CD14-positive monocyte (primary cell): ENCODE results near the gene LRP1. TPM values are rescaled to one million over a fixed set of nuclear protein-coding genes. Genes with fewer than 3 reads are reported as not detected.
A peak's percentile ranks its signal among the peaks of the same experiment; 100 is the strongest.

Experiments
- DNase-seq, 3 donors: peaks; one replicate each; pipeline ENCODE4 v3.0.0-alpha.2; 2011 to 2022
- H2AFZ ChIP-seq: 2 replicates; pipeline ENCODE4 v1.6.0; 2012; ENCODE audit warnings: mild to moderate bottlenecking, low read depth, low read length, inconsistent platforms; ENCODE audit not compliant: insufficient read depth, poor library complexity, severe bottlenecking
- H3K27ac ChIP-seq, 2 donors: 1 replicate in 1 of 2; 2 replicates in 1 of 2; pipeline ENCODE4 v1.5.1; 2012 to 2013; ENCODE audit warnings: low read length in 2 of 2, control low read depth in 1 of 2, inconsistent platforms in 1 of 2, low read depth in 1 of 2, mild to moderate bottlenecking in 1 of 2
- H3K27me3 ChIP-seq, 2 donors: one replicate each; pipeline versions ENCODE4 v1.6.0 to v1.6.1; 2011 to 2013; ENCODE audit warnings: low read length in 2 of 2; ENCODE audit not compliant: control insufficient read depth in 2 of 2, insufficient read depth in 2 of 2
- H3K36me3 ChIP-seq, 2 donors: replicated peaks in 1 of 2; 1 replicate in 1 of 2; 2 replicates in 1 of 2; pipeline versions ENCODE4 v1.5.1 to v1.6.1; 2012 to 2013; ENCODE audit warnings: low read length in 2 of 2, control low read depth in 1 of 2, inconsistent platforms in 1 of 2, mild to moderate bottlenecking in 1 of 2; ENCODE audit not compliant: insufficient read depth in 2 of 2, control insufficient read depth in 1 of 2
- H3K4me1 ChIP-seq, 2 donors: 1 replicate in 1 of 2; 2 replicates in 1 of 2; pipeline versions ENCODE4 v1.5.1 to v1.6.1; 2012 to 2013; ENCODE audit warnings: low read length in 2 of 2, control low read depth in 1 of 2, inconsistent platforms in 1 of 2, mild to moderate bottlenecking in 1 of 2, moderate library complexity in 1 of 2; ENCODE audit not compliant: insufficient read depth in 2 of 2, control insufficient read depth in 1 of 2
- H3K4me2 ChIP-seq: replicated peaks from 2 replicates; pipeline ENCODE3; 2012; ENCODE audit warnings: low read length, moderate library complexity, mild to moderate bottlenecking; ENCODE audit not compliant: poor library complexity, severe bottlenecking; ENCODE audit errors: extremely low read depth
- H3K4me3 ChIP-seq, 3 experiments: fragments of 200-600 bp in 1 of 3; sonication (generic) in 1 of 3; replicated peaks in 1 of 3; 1 replicate in 2 of 3; 2 replicates in 1 of 3; pipeline ENCODE4 v1.5.1; 2011 to 2013; ENCODE audit warnings: low read length in 3 of 3, mild to moderate bottlenecking in 3 of 3, control low read depth in 2 of 3, low read depth in 2 of 3, inconsistent platforms in 1 of 3, moderate library complexity in 1 of 3
- H3K79me2 ChIP-seq: 2 replicates; pipeline ENCODE4 v1.6.0; 2012; ENCODE audit warnings: mild to moderate bottlenecking, control low read depth, inconsistent platforms, low read length, moderate library complexity; ENCODE audit not compliant: insufficient read depth
- H3K9ac ChIP-seq: 2 replicates; pipeline ENCODE4 v1.6.0; 2017; ENCODE audit warnings: low read length, mild to moderate bottlenecking; ENCODE audit not compliant: insufficient read depth, poor library complexity, severe bottlenecking
- H3K9me3 ChIP-seq, 2 donors: replicated peaks in 1 of 2; 1 replicate in 1 of 2; 2 replicates in 1 of 2; pipeline versions ENCODE4 v1.5.1 to v1.6.1; 2012 to 2013; ENCODE audit warnings: low read length in 2 of 2, control low read depth in 1 of 2; ENCODE audit not compliant: control insufficient read depth in 1 of 2, insufficient read depth in 1 of 2
- H4K20me1 ChIP-seq: 2 replicates; pipeline ENCODE4 v1.6.0; 2012; ENCODE audit warnings: mild to moderate bottlenecking, low read length, control low read depth, moderate library complexity; ENCODE audit not compliant: insufficient read depth
- H3K27ac Mint-ChIP-seq, 7 donors: one replicate each; pipeline ENCODE4 v1.8.0; 2020; ENCODE audit warnings: mild to moderate bottlenecking in 7 of 7, mixed read lengths in 7 of 7, moderate library complexity in 6 of 7, inconsistent platforms in 2 of 7
- H3K27me3 Mint-ChIP-seq, 3 donors: one replicate each; pipeline ENCODE4 v1.8.0; 2021 to 2022; ENCODE audit warnings: low read depth in 3 of 3, mild to moderate bottlenecking in 3 of 3, mixed read lengths in 3 of 3, moderate library complexity in 3 of 3, inconsistent platforms in 1 of 3
- H3K36me3 Mint-ChIP-seq, 2 donors: one replicate each; pipeline ENCODE4 v1.8.0; 2020; ENCODE audit warnings: mixed read lengths in 2 of 2, inconsistent platforms in 1 of 2, mild to moderate bottlenecking in 1 of 2
- H3K4me1 Mint-ChIP-seq: one replicate; pipeline ENCODE4 v1.8.0; 2020; ENCODE audit warnings: mild to moderate bottlenecking, mixed read lengths
- H3K4me3 Mint-ChIP-seq, 2 donors: one replicate each; pipeline ENCODE4 v1.8.0; 2020; ENCODE audit warnings: mild to moderate bottlenecking in 2 of 2, mixed read lengths in 2 of 2, moderate library complexity in 1 of 2
- H3K9me3 Mint-ChIP-seq, 7 donors: one replicate each; pipeline ENCODE4 v1.8.0; 2020 to 2022; ENCODE audit warnings: mixed read lengths in 7 of 7, mild to moderate bottlenecking in 6 of 7, moderate library complexity in 6 of 7, inconsistent platforms in 2 of 7
- WGBS: methylation state at CpG from one replicate; pipeline ENCODE4 v1.1.5; 2013; ENCODE audit warnings: missing lambda C conversion rate; ENCODE audit not compliant: insufficient coverage; 5-methylcytosine and 5-hydroxymethylcytosine counted together
- intact Hi-C, 2 donors: fragments of 100-400 bp; cut with micrococcal nuclease; formaldehyde crosslinking; loops; one replicate each; pipeline versions ENCODE4 v1.15.0 to v1.15.1; 2023
- polyA plus RNA-seq, 3 donors: library from polyadenylated mRNA; depleted of rRNA in 1 of 3; unstranded in 2 of 3; stranded (reverse) in 1 of 3; fragments of 300-500 nt in 2 of 3; fragments of >200 nt in 1 of 3; fragmentation: Illumina TruSeq in 2 of 3; gene quantifications; 1 replicate in 2 of 3; 2 replicates in 1 of 3; pipeline ENCODE4 v1.2.3, GENCODE V29; 2012 to 2021
- TF ChIP-seq, protein P1 (sequence below): fragments of 200-600 bp; IDR thresholded peaks from one replicate; pipeline ENCODE4 v1.8.0; 2022; ENCODE audit warnings: antibody characterized with exemption, mild to moderate bottlenecking

LRP1 gene
- polyA plus RNA-seq, 3 donors = 5.5 to 246 (median 10.5) TPM

DNA sequence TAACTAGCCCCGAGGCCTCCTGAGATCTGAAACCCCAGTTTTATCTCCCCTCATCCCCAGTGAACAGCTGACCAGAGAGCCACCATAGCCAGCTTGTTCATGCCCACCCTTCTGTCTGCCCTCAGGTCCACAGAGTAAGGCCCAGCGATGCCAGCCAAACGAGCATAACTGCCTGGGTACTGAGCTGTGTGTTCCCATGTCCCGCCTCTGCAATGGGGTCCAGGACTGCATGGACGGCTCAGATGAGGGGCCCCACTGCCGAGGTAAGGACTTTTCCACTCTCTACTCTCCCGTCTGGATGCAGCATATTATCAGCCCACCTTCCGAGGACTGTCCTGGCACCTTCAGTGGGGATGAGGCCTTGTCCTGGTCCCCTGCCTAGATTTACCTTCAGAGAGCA lies 13.0 kb downstream of the LRP1 start:
- Mint-ChIP-seq H3K36me3 (peaks cover 81 to 87% of the 10 kb centered on the region in 2 donors), H3K27me3 (peaks cover 0 to 8% (median 0%) of the 10 kb centered on the region in 3 donors), H3K4me3 (no peak overlapping the region), H3K27ac (no peak overlapping the region), H3K4me1 (peaks cover 66% of the 10 kb centered on the region), H3K9me3 (no peaks in the 10 kb centered on the region)
- H4K20me1 ChIP-seq = peaks cover 100% of the 10 kb centered on the region
- no peaks in the 10 kb centered on the region for H3K9me3 ChIP-seq
- 95% methylated on average over 7 of the region's 8 CpGs for WGBS
- peaks cover 39 to 51% of the 10 kb centered on the region in 2 donors for H3K4me1 ChIP-seq
- intact Hi-C loops = no loop called here
- H3K79me2 ChIP-seq = peaks cover 44% of the 10 kb centered on the region
- no peak overlapping the region for H3K9ac ChIP-seq
- no peaks in the 10 kb centered on the region for H3K27me3 ChIP-seq
- no peak overlapping the region for H3K4me2 ChIP-seq
- TF ChIP-seq, protein P1, sequence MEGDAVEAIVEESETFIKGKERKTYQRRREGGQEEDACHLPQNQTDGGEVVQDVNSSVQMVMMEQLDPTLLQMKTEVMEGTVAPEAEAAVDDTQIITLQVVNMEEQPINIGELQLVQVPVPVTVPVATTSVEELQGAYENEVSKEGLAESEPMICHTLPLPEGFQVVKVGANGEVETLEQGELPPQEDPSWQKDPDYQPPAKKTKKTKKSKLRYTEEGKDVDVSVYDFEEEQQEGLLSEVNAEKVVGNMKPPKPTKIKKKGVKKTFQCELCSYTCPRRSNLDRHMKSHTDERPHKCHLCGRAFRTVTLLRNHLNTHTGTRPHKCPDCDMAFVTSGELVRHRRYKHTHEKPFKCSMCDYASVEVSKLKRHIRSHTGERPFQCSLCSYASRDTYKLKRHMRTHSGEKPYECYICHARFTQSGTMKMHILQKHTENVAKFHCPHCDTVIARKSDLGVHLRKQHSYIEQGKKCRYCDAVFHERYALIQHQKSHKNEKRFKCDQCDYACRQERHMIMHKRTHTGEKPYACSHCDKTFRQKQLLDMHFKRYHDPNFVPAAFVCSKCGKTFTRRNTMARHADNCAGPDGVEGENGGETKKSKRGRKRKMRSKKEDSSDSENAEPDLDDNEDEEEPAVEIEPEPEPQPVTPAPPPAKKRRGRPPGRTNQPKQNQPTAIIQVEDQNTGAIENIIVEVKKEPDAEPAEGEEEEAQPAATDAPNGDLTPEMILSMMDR = no peak
- H3K4me3 ChIP-seq = no peak overlapping the region
- peaks cover 80 to 95% of the 10 kb centered on the region in 2 donors for H3K36me3 ChIP-seq
- no peak overlapping the region for H2AFZ ChIP-seq
- no peak overlapping the region for H3K27ac ChIP-seq
- DNase-seq = no peak

- Histone ChIP-seq H3K4me1 (peaks cover 48 to 51% of the 10 kb centered on the region in 2 donors), H3K27ac (no peak overlapping the region), H2AFZ (no peak overlapping the region), H3K4me2 (no peak overlapping the region), H3K27me3 (no peaks in the 10 kb centered on the region), H3K36me3 (peaks cover 84 to 95% of the 10 kb centered on the region in 2 donors), H3K4me3 (no peak overlapping the region), H3K9ac (no peak overlapping the region), H3K9me3 (no peaks in the 10 kb centered on the region), H3K79me2 (peaks cover 45% of the 10 kb centered on the region), H4K20me1 (peaks cover 100% of the 10 kb centered on the region)
- Mint-ChIP-seq H3K27ac (peak overlapping the region in 3 of 7 donors; percentile 32 to 62 (median 36)), H3K4me1 (peaks cover 67% of the 10 kb centered on the region), H3K4me3 (no peak overlapping the region), H3K27me3 (peaks cover 0 to 6% (median 0%) of the 10 kb centered on the region in 3 donors), H3K36me3 (peaks cover 81 to 90% of the 10 kb centered on the region in 2 donors), H3K9me3 (no peaks in the 10 kb centered on the region)
- DNase-seq = no peak
- intact Hi-C loops = no loop called here
- 98% methylated on average over 6 of the region's 9 CpGs for WGBS
- TF ChIP-seq, protein P1 = no peak
These were observed 13.8 kb downstream of the LRP1 start for GRCh38 chr12:57142121-57142520.
